Inflammatory macrophage treated with lipopolysaccharide for 1 hour (primary cell): ENCODE data around the gene CDH4.

Experiments
- DNase-seq, 2 donors: peaks; one replicate each; pipeline ENCODE4 v3.0.0-alpha.2; 2020 to 2022

Gene CDH4

DNA sequence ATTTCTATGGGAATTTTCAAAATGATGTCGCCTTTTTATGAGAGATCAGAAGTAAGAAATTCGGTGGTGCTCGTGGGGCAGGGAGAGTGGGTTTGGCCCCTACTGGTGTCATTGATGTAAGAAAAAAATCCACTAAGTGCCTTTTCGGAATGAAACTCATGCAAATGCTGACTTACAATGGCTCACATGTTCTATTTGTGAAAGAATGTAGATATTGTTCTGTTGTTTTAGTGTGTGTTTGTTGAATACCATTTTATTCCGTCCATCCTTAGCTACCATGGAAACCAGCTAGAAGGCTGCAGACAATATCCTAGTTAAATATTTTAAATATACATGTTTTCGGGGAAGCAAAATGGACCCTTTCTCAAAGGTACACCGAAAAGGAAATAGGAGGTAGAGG is 508.7 kb downstream of the CDH4 start:
- DNase-seq, result no peak

DNA sequence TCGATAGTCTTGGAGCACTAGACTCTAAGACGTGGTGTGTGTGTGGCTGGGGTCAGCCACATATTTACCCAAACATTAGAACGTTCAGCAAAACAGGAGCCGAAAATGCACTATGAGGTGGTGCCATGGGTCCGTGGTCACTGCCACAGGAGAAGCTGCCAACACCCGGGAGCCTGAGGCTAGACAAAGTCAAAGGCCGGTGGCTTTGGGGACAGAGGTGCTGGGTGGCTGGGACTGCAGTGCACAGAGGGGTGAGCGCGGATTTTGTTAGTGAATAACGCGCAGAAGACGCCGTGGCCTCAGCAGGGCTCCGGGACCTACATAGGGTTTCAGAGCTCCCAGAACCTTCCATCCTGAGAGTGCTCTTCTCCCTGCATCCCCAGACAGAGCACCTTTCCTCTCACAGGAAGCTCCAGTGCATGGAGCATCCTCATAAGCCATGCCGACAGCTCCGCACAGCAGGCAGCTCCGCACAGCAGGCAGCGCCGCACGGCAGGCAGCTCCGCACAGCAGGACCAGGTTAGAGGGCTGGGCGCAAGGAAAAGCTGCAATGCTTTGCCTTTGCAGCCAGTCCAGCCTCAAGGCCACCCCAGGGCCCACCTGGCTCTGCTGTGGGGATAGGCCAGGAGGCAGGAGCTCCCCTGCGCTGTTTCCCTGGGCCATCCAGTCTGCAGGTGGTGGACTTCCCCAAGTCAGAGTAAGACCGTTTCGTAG is 509.5 kb downstream of the CDH4 start:
- no peak for DNase-seq

DNA sequence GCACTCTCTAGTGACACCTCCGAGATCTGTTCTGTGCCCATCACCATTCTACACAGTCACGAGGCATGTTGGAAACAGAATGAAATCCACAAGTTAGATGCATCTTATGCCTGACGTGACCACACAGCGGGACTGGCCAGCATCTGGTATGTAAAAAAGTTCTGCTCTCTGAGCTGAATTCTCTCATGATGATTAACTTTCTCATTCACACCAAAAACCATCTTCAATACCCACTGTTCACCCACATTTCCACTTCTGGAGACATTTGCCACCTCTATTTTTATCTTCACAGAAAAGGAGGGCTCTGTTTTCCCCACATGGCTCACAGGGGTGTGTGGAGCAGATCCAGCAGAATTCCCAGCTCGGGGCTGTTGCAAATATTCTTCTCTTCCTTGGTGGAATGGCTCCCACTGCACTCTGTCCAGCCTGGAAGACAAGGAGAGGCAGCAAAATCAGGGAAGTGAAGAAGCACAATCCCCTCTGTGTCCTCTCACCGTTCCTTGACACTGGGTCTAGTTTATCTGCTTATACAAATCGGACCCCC is 510.2 kb downstream of the CDH4 start:
- no peak for DNase-seq

GRCh38 chr20:61762886-61763739 is 511.1 kb downstream of the CDH4 start:
- no peak for DNase-seq

DNA sequence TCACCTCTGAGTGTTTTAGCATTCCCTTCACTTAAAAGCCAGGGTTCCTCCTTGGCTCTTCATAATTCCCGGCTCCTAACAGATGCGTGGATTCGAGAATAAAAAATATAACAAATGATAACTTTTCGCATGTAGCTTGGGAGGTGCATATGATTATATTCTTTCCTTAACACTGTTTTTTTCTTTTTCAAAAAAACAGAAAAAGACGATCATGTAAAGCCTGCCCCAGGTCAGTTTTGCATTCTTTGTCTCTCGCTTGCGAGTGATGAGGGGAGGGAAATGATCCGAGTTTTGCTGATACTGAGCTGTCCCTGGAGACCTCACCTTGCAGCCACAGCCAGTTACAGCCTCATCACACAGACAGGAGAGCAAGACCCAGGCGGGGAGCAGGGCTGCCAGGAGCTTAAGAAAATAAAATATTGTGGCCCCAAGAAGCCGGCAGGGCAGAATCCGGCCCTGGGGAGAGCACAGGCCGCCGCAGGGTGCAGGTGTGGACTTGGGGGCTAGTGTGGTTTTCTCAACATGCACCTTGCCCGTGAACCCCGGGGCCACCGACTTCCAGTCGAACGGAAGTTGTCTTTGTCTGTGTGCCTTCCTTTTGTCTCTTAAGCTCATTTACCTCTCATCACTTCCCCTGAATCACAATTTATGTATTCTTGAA is 511.8 kb downstream of the CDH4 start:
- DNase-seq, result no peak

DNA sequence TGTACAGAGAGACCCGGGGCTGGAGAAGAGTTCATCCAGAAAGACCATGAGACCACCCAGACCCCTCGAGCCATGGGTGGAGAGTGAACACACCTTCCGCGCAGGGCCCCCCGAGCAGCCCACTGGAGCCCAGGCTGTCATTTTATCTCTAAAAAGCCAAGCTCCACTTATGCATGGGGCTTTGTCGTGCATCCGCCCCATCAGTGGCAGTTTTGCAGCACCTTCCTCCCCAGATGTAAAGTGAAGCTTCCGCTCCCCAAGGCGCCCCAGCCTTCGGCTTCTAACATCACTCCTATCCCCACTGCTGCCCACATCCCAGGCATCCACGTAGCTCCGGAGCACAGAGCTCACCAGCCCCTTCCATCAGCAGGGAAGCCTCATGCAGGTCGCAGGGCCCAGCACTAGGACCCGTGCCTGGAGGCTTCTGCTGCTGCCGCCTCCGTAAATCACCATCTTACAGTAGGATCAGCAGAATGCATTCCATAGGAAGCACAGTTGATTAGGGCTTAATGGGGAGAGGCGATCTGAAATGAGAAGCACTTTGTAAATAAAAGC is 512.5 kb downstream of the CDH4 start:
- DNase-seq, result no peak

GRCh38 chr20:61765081-61765870 is 513.2 kb downstream of the CDH4 start:
- no peak for DNase-seq

DNA sequence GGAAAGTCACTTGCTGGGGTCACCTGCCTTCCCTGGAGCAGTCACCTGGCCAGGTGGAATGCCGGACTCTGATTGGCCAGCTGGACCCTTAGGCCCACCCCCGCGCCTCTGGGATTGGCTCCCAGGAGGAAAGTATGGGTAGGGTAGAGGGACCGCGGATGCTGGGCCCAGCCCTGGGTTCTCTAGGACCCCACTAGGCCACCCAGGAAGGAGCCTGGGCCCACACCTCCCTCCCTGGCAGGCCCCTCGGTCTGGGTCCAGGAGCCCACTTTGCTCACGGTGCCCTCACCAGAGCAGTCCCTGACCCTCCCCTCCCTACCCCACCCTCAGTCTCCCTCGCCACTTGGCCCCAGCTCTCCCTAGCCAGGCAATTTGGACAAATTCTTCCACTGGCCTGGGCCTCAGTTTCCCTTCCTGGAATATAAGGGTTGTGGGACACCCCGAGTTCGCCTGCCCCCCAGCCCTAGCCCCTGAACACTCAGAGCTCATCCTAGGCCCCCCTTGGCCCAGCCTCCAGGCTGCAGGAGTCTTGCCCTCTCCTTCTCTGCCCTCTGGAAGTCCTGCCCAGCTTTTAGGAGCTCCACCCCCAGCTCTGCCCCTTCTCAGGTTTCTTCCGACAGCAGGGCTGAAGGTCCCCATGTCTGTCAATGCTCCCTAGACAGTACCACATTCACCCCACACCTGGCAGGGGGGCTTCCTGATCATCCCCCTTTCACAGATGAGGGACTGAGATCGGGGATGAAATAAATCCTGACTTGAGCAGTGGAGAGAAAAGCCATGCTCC is 514.0 kb downstream of the CDH4 start:
- DNase-seq, result no peak

GRCh38 chr20:61766921-61767610 is 515.0 kb downstream of the CDH4 start:
- DNase-seq, result no peak

GRCh38 chr20:61767761-61768494 is 515.9 kb downstream of the CDH4 start:
- DNase-seq, result no peak

DNA sequence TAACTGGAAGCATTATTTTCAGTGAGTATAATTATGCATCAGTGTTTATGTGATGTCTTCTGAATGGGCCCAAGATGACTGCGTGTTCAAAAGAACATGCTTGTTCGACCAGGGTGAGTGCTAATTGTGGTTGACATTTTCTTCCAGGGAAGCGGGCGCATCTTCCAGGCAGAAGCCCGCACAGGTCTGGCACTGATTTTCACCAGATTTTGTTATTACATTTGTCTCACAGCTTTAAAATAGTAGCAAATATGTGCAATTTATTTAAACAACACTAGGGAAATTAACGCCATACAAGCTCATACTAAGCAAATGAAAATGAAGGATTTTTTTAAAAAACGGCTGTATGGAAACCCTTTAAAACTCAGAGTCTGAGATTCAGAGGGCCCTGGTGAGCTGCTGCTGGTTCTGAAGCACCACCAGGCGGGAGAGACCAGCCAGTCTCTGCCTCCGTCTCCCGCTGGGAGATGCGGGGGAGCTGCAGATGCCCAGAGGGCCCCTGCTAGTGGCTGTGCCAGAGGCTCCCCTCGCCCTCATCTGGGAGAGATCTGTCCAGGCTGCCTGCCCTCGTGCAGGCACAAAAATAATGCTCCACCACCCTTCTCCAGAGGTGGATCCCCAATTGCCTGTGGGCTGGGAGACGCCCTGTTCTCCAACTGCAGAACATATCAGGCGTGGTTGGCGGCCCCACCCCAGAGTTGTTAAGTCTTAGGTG is 516.7 kb downstream of the CDH4 start:
- no peak for DNase-seq

DNA sequence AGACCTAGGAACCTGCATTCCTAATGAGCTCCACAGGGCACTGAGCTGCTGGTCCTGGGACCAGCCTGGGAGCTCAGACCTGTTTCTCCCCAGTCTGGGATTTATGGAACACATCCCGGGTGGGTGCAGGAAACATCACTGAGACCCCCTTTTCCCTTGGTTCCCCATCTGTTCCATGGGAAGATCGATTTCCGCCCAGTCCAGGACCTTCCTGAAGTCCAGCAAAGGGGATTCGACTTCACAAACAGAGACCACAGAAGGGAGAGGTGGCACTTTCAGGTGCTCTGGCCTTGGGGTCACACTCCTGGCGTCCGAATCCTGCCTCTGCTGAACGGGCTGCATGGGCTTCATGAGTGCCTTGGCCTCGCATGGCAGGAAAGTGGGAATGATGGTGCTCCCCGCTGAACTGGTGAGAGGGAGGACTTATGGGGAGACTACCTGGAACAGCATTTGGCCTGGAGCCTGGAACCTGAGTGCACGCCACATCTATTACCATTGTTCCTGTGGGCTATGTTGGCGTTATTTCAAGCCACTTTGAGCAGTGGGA is 517.3 kb downstream of the CDH4 start:
- no peak for DNase-seq

DNA sequence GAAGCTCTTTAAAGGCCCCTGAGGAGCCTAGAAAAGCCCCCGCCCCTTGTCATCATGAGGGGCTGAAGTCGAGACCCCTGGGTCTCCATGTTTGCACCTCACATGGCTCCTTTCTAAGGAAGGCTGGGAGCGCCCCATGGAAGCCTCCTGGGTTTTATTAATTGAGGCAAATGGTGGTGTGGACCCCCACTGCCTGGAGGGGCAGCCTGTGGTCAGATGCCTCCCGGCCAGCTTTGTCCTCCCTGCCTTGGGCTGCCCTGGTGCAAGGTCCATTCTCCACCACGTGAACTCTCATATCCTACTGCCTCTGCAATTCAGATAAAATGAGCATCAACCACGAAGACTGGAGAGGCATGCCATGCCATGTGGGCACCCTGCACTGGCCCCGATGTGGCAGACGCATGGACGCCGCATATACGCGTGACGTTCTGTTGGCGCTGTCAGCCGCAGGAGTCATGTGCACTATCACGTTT is 518.1 kb downstream of the CDH4 start:
- DNase-seq, result no peak

GRCh38 chr20:61771805-61772350 is 519.8 kb downstream of the CDH4 start:
- no peak for DNase-seq

GRCh38 chr20:61772828-61773631 is 521.0 kb downstream of the CDH4 start:
- no peak for DNase-seq

DNA sequence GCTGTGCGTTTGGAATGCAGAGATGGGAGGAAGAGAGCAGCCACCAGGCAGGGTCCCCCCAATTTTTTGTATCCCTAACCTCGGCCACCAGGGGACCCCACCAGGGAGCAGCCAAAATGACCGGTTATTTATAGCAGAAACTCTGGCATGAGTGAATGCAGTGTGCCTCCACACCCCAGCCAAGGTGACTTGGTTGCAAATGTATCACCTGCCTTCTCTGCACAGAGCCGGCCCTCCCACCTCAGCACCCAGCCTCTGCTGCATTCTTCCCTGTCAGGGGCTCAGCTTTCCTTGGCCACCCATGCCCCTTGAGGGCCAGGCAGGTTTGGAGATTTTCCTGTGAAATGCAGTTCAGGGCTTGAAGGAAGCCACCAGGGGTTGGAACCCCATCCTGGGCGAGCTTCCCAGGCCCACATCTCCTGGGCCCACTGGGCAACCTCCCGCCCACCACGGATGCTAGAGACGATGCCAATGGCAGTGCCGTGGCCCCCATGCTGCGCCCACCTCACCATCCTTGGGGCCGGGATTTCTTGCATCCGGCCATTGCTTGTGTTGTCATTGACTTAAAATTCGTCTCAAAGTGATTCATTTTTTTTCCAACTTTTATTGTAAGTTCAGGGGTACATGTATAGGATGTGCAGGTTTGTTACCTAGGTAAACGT is 522.0 kb downstream of the CDH4 start:
- DNase-seq, result no peak

DNA sequence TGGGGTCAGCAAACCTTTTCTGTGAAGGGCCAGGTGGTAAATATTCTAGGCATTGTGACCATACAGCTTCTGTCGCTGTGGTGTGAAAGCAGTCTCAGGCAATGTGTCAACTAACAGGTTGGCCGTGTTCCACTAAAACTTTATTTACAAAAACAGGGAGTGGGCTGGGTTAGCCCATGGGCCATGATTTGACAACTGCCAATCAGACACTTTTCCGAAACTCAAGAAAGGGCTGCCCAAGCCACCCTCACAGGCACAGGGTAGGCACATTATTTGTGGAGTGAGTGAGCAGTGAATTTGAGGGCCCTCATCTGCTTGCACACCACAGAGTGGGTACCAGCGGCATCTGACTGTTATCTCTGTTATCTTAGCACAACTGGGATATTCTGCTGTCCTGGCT is 523.4 kb downstream of the CDH4 start:
- DNase-seq, result no peak
